ENCODE data around the gene CNTROB.

Gene CNTROB

GRCh38 chr17:7951143-7951792, 19.3 kb downstream of the CNTROB start:
- TF ChIP-seq SIN3A (IDR thresholded peaks at IDR 0.05; ENCODE audit: borderline replicate concordance, insufficient read depth, low read length) (no peak), TAF1 (IDR thresholded peaks at IDR 0.05; ENCODE audit: borderline replicate concordance, insufficient read depth, low read length) (no peak), FOXP2 (optimal IDR thresholded peaks at IDR 0.05; ENCODE audit: borderline replicate concordance, extremely low read depth, extremely low read length, insufficient read depth) (no peak), POLR2AphosphoS5 (IDR thresholded peaks at IDR 0.05; ENCODE audit: low read depth, low read length) (no peak)
- TF ChIP-seq, protein P1, sequence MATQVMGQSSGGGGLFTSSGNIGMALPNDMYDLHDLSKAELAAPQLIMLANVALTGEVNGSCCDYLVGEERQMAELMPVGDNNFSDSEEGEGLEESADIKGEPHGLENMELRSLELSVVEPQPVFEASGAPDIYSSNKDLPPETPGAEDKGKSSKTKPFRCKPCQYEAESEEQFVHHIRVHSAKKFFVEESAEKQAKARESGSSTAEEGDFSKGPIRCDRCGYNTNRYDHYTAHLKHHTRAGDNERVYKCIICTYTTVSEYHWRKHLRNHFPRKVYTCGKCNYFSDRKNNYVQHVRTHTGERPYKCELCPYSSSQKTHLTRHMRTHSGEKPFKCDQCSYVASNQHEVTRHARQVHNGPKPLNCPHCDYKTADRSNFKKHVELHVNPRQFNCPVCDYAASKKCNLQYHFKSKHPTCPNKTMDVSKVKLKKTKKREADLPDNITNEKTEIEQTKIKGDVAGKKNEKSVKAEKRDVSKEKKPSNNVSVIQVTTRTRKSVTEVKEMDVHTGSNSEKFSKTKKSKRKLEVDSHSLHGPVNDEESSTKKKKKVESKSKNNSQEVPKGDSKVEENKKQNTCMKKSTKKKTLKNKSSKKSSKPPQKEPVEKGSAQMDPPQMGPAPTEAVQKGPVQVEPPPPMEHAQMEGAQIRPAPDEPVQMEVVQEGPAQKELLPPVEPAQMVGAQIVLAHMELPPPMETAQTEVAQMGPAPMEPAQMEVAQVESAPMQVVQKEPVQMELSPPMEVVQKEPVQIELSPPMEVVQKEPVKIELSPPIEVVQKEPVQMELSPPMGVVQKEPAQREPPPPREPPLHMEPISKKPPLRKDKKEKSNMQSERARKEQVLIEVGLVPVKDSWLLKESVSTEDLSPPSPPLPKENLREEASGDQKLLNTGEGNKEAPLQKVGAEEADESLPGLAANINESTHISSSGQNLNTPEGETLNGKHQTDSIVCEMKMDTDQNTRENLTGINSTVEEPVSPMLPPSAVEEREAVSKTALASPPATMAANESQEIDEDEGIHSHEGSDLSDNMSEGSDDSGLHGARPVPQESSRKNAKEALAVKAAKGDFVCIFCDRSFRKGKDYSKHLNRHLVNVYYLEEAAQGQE (IDR thresholded peaks at IDR 0.05; ENCODE audit: insufficient read depth in 1 of 2, low read depth in 2 of 2, low read length in 2 of 2), result no peak

- TF ChIP-seq TAF1 (IDR thresholded peaks at IDR 0.05; ENCODE audit: borderline replicate concordance, insufficient read depth, low read length) (no peak), SIN3A (IDR thresholded peaks at IDR 0.05; ENCODE audit: borderline replicate concordance, insufficient read depth, low read length) (no peak), FOXP2 (optimal IDR thresholded peaks at IDR 0.05; ENCODE audit: borderline replicate concordance, extremely low read depth, extremely low read length, insufficient read depth) (no peak), POLR2AphosphoS5 (IDR thresholded peaks at IDR 0.05; ENCODE audit: low read depth, low read length) (no peak)
- TF ChIP-seq, protein P1 (IDR thresholded peaks at IDR 0.05; ENCODE audit: insufficient read depth in 1 of 2, low read depth in 2 of 2, low read length in 2 of 2), result no peak
These were observed 23.6 kb downstream of the CNTROB start for GRCh38 chr17:7955414-7956227.

DNA sequence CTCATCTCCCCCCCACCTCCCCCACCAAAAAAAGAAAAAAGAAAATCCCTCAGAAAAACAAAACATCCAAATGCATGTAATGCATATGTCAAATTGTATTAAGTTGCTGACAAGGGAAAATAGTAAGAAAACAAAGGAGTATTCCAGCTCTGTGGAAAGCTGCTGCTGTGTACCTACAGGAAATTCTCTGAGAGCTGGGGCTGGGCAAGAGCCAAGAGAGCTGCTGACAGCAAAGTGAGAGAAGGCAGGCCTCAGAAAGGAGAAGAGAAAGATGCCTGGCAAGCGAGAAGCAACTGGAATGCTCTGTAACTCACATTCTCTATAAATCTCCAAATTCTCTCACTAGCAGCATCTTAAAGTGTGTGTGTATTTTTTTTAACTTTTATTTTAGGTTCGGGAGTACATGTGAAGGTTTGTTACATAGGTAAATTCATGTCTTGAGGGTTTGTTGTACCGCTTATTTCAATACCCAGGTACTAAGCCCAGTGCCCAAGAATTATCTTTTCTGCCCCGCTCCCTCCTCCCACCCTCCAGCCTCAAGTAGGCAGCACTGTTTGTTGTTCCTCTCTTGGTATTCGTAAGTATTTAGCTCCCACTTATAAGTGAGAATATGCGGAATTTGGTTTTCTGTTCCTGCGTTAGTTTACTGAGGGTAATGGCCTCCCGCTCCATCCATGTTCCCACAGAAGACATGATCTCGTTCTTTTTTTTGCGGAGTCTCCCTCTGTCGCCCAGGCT, 24.4 kb downstream of the CNTROB start:
- no peak for TF ChIP-seq POLR2AphosphoS5 (IDR thresholded peaks at IDR 0.05; ENCODE audit: low read depth, low read length)
- TF ChIP-seq, protein P1 (IDR thresholded peaks at IDR 0.05; ENCODE audit: insufficient read depth in 1 of 2, low read depth in 2 of 2, low read length in 2 of 2), result no peak
- TF ChIP-seq TAF1 (IDR thresholded peaks at IDR 0.05; ENCODE audit: borderline replicate concordance, insufficient read depth, low read length), result no peak
- no peak for TF ChIP-seq FOXP2 (optimal IDR thresholded peaks at IDR 0.05; ENCODE audit: borderline replicate concordance, extremely low read depth, extremely low read length, insufficient read depth)
- no peak for TF ChIP-seq SIN3A (IDR thresholded peaks at IDR 0.05; ENCODE audit: borderline replicate concordance, insufficient read depth, low read length)

DNA sequence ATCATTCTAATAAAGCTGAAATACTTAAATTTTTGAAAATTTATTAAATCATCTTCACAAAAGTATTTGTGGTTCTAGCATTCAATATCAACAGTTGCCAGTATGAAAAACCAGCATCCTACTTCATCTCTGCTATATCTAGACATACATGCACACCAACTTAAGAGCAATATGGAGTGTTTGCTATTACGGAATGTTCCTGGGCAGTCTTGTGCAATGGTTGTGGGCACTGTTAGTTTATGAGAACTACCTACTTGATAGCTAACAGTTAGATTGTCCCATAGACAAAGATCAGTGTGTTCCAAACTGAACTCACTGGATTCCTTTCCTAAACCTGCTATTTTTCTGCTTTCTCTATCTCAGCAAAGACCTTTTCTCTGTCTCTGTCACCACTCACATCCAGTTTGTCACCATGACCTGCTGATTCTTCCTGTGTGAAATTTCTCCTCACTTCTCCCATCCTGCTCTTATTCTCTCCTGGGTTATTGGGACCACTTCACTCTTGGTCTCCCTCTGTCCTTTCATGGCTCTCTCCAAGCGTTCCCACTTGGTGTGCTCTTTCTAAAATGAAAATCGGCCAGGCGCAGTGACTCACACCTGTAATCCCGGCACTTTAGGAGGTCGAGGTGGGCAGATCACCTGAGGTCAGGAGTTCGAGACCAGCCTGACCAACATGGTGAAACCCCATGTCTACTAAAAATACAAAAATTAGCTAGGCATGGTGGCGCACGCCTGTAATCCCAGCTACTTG, 27.7 kb downstream of the CNTROB start:
- no peak for TF ChIP-seq POLR2AphosphoS5 (IDR thresholded peaks at IDR 0.05; ENCODE audit: low read depth, low read length)
- TF ChIP-seq, protein P1 (IDR thresholded peaks at IDR 0.05; ENCODE audit: insufficient read depth in 1 of 2, low read depth in 2 of 2, low read length in 2 of 2), result no peak
- no peak for TF ChIP-seq TAF1 (IDR thresholded peaks at IDR 0.05; ENCODE audit: borderline replicate concordance, insufficient read depth, low read length)
- no peak for TF ChIP-seq FOXP2 (optimal IDR thresholded peaks at IDR 0.05; ENCODE audit: borderline replicate concordance, extremely low read depth, extremely low read length, insufficient read depth)
- no peak for TF ChIP-seq SIN3A (IDR thresholded peaks at IDR 0.05; ENCODE audit: borderline replicate concordance, insufficient read depth, low read length)

Data from PFSK-1 (cell line).